ENCODE results near the gene NFATC2.

NFATC2 gene

DNA sequence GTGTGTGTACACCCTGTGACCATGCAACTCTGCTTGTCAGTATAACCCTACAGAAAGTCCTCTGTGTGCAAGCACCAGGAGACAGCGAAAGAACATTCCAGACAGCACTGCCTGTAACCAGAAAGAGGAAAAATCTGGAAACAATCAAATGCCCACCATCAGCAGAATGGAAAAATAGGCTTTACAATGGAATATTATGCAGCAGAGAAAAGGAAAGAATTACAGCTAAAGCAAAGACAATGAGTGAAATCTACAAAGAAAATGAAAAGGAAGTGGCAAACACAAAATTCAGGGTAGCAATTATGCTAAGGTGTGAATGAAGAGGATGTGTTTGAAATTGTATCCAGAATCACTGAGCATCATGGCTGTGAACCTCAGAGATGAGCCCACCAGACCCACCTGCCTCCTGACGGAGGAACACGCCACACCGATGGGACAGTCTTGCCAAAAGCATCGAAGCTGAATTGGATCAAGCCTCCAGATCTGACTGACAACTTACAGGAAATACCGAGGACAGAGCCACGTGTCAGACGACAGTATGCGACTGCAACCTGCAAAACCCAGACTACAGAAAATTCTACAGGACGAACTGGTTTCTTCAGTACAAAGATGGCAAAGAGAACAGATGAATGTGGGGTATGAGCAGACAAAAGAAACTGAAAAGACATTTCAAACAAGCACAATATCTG is 133.2 kb downstream of the NFATC2 start:
- no peak for DNase-seq

DNA sequence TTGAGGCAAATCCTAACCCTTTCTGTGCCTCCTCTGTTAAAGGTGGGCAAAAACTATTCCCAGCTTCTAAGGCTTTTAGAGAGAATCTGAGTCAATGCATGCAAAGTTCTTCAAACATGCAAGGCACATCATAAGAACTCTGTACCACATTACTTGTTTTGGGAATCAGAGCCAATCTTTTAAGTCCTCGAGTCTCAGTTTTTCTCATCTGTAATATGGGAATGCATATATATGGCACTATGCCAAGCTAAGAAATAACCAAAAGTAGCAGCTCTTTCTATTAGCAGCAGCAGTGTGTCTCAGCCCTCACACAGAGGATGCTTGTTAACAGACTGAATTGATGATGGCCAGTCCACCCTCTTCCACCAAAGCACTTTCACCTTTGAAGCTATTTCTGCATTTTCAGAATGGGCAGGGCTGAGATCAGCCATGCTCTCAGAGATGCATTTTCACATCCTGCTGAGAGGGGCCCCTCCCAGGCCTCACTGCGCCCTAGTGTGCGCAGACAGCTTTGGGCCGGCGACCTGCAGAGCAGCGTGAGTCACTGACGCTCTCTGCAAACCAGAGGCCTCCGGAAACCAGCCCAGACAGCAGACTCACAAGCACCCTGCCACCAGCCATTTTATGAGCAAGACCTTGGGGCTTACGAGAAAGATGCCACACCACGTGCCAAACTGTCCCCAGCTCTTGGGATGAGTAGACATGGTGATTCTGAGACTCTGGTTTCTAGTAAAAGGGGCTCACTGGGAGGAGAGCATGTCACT is 138.0 kb downstream of the NFATC2 start:
- DNase-seq: no peak

DNA sequence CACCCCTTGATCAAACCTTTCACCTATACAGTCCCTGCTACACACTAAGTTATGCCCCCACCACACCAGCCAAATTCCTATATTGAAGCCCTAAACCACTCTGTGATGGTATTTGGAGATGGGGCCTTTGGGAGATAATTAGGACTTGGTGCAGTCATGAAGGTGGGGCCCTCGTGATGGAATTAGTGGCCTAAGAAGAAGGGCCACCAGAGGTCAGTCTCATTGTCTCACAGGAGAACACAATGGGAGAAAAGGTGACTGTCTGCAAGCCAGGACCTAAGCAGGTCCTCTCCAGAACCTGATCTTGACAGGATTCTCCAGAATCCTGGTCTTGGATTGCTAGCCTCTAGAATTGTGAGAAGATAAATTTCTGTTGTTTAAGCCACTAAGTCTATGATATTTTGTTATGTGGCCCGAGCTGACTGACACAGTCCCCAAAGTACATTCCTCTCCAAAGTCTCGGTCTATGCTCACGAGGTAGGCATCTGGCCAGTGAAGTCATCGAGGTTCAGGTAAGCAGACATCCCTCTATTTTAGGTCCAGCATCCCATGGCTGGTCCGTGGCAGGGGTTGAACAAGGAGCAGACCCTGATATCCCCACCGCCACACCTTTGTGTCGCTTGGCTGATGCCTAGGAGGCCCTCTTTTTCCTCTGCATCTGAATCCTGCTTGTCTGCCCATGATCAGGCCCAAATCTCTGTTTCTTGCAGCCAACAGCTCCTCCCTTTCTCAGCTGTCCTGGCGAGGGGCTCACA is 138.9 kb downstream of the NFATC2 start:
- no peak for DNase-seq

DNA sequence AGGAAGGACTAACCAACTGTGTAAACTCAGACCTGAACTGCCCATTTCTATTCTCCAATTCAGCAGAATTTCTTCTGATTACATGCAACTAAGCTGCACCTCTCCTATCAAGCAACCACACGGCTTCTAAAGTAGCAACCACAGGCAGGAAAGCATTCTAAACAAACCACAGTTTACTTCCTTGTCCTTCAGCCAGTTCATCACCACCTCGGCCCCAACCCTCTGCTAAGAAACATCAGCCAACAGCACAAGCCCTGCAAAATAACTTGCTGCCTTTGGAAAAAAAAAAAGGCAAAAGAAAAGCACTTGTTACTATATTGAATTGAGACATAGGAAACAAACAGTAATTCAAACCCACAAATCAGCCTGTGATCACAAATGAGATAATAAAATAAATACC is 140.3 kb downstream of the NFATC2 start:
- DNase-seq: no peak

- DNase-seq: no peak
Measured at GRCh38 chr20:51401496-51401895, 141.0 kb downstream of the NFATC2 start.

- no peak for DNase-seq
Measured at GRCh38 chr20:51400051-51400926, 142.2 kb downstream of the NFATC2 start.

GRCh38 chr20:51399006-51399890 is 143.3 kb downstream of the NFATC2 start:
- DNase-seq: no peak

DNA sequence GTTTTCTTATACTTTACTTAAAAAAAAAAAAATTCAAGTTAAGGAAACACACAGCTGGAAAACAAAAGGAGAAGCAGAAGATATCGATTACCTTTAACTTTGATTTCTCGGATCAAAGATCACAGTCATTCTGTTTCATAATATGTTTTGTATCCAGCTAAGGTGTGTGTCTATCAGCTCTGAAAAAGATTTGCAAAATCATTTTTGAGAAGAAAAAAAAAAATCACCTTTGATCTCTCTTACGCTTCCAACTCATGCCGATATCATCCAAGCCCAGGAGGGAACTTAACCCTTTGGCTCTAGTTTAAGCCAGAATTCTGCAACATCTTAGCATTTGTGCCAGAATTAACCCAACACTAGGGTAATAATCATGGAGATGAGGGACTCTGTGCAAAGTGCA is 144.0 kb downstream of the NFATC2 start:
- no peak for DNase-seq

GRCh38 chr20:51398083-51398482 is 144.4 kb downstream of the NFATC2 start:
- DNase-seq: no peak

DNA sequence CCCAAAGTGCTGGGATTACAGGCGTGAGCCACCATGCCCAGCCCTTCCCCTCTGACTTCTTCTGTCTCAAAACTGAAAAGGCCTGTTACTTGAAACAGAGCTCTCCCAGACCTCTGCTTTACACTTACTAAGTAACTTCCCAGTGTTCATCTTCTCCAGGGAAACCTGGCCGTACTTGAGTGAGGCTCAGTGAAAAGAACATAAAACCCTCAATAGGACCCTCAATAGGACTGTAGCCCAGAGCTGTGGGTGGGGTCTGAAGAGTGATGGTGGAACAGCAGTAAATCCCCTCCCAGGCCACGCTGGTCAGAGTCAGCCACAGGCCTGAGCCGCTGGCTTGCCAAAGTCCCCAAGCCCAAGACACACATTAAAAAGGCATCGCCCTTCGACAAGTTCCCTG is 145.4 kb downstream of the NFATC2 start:
- DNase-seq: no peak

DNA sequence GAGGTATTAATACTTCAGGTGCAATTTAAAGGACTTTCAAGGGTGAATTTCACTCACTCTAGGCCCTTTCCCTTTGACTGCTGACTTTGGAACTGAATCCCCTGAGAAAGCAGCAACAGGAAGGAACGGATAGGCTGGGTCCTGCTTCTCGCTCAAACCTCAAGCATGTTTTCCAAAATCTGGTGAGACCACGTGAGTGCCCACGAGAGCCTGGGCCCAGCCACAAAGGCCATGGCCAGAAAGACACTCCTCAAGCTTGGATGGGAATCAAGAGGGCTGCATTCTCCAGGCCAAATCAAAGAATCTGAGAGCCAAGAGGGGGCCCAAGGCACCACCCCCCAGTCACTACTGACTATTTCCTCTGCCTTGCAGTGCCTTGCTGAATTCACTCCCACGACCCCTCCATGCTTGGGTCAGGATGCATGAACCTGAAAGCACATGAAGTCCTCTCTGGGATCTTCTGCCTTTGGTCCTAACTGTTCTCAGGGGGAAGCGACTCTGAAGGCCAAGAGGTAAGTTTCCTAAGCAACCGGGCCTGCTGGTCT is 146.1 kb downstream of the NFATC2 start:
- DNase-seq: no peak

DNA sequence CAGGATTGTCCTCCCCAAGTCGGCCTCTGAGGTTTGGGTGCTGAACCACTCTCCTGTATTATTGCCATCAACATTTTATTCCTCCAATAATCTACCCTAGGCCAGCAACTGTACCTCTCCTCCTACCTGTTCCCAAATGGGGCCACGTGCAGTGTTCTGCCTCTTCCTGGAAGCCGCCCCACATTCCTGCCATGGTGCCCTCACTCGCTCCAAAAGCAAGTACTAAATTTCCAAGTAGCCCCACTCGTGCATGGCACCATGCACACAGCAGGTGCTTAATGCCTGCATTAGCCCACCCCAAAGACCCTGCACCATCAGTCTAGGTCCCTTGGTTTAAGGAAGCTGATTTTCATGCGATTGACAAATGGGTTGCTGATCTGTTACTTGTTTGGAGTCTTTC is 147.8 kb downstream of the NFATC2 start:
- no peak for DNase-seq

GRCh38 chr20:51393571-51393970 is 148.9 kb downstream of the NFATC2 start:
- DNase-seq: no peak

DNA sequence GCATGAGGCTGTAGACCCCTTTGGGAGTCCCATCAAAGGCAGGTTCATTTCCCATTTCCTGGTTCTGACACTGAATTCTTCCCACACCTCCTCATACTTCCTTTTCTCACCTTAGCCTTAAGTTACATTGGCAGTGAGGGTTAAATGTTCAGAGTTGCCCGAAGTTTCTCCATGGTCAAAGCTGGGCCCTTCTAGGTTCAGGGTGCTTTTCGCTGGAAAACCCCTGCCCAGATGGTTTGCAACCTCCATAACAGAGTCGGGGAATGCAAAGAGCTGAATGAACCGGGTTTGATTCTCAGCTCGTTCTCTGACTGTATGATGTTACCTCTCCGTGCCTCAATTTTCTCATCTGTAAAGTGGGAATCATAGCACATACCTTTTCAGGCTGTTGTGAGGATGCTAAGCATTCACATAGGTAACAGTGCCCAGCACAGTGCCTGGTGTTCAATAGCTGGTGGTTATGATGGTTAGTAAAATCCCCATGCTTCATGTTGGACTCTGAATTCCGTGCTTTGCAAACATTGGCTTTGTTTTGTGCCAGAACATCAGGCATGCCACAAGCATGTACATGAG is 149.8 kb downstream of the NFATC2 start:
- DNase-seq: no peak

GRCh38 chr20:51391926-51392325 is 150.6 kb downstream of the NFATC2 start:
- DNase-seq: no peak

GRCh38 chr20:51389543-51390264 is 152.8 kb downstream of the NFATC2 start:
- no peak for DNase-seq

GRCh38 chr20:51388756-51389542 is 153.6 kb downstream of the NFATC2 start:
- DNase-seq: no peak

GRCh38 chr20:51388227-51388626 is 154.3 kb downstream of the NFATC2 start:
- DNase-seq: no peak

DNA sequence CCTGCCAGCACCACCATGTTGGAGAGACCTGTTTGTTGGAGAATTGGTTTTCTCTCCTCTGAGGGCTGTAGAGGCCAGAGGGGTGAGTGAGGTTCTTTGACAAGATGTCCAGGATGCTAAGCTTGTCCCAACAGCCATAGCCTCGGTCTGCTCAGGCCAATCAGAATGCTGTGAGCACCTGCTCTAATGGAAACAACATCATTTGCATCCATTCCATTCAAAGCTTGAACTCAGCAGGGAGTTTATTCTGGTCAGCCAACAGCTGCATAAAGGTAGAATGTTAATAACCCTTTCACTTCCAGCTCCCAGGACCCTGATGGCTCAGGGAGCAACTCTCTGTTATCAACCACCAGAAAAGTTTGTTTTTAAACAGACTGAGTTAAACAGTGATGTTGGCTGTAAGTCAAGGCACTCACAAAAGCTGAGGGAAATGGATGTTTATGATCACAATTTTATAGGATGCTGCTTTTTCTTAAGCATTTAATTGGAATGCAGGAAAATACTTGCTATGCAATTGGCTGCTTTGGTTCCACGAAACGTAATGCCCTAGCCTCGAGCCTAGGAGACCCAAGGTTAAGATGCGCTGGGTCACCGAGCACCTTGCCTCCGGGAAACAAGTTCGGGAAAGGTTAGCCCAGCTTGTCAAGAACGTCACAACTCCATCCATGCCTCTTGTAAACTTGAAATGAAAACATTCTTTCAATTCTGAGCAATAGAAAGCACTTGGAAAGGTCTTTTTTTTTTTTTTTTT is 155.2 kb downstream of the NFATC2 start:
- peak; percentile 93 to 96 for DNase-seq

All from NCI-H526 (cell line).